Large intestine (tissue), 3 donors: Measurements from ENCODE around the gene ASPHD1. TPM values are rescaled to one million over a fixed set of nuclear protein-coding genes. Genes with fewer than 3 reads are reported as not detected.

Source experiments
- DNase-seq, 2 donors: peaks; one replicate each; pipeline versions ENCODE4 v3.0.0 to v3.0.0-alpha.2; 2013
- H3K27ac ChIP-seq: one replicate; pipeline ENCODE4 v1.5.1; 2013; ENCODE audit warnings: low read length
- H3K27me3 ChIP-seq: 2 replicates; pipeline ENCODE4 v1.6.1; 2013; ENCODE audit warnings: low read length; ENCODE audit not compliant: control insufficient read depth, insufficient read depth
- H3K36me3 ChIP-seq: 2 replicates; pipeline ENCODE4 v1.6.1; 2013; ENCODE audit warnings: low read length; ENCODE audit not compliant: control insufficient read depth, insufficient read depth
- H3K4me1 ChIP-seq: one replicate; pipeline ENCODE4 v1.6.1; 2013; ENCODE audit warnings: low read length; ENCODE audit not compliant: control insufficient read depth, insufficient read depth
- H3K4me3 ChIP-seq: one replicate; pipeline ENCODE4 v1.5.1; 2013; ENCODE audit warnings: low read length
- H3K9me3 ChIP-seq: one replicate; pipeline ENCODE4 v1.6.1; 2013; ENCODE audit warnings: mild to moderate bottlenecking, low read depth, low read length, moderate library complexity; ENCODE audit not compliant: control insufficient read depth
- WGBS: methylation state at CpG from one replicate; pipeline ENCODE4 v1.1.5; 2013; ENCODE audit warnings: low lambda C conversion rate; ENCODE audit not compliant: insufficient coverage; 5-methylcytosine and 5-hydroxymethylcytosine counted together
- polyA plus RNA-seq: library from polyadenylated mRNA; unstranded; fragments of 120-200 nt; gene quantifications from one replicate; pipeline ENCODE4 v1.2.1, GENCODE V29; 2013

Gene ASPHD1
- polyA plus RNA-seq, 1 donor, result 15.0 TPM

- Histone ChIP-seq H3K4me1 (peaks cover 50% of the 10 kb centered on the region), H3K4me3 (no peak overlapping the region), H3K27ac (no peak overlapping the region), H3K36me3 (no peaks in the 10 kb centered on the region), H3K27me3 (no peaks in the 10 kb centered on the region), H3K9me3 (no peaks in the 10 kb centered on the region)
- DNase-seq, result no peak
- WGBS, result no CpG with 5 or more reads among the region's 15 CpGs
Measured at GRCh38 chr16:29896841-29897240, 3.4 kb upstream of the ASPHD1 start.

GRCh38 chr16:29897333-29897732 lies 3.0 kb upstream of the ASPHD1 start:
- WGBS, result 61% methylated on average over 3 of the region's 4 CpGs
- Histone ChIP-seq H3K4me3 (no peak overlapping the region), H3K27ac (no peak overlapping the region), H3K36me3 (no peaks in the 10 kb centered on the region), H3K9me3 (no peaks in the 10 kb centered on the region), H3K27me3 (no peaks in the 10 kb centered on the region), H3K4me1 (peaks cover 49% of the 10 kb centered on the region)
- no peak for DNase-seq

GRCh38 chr16:29898135-29898803 lies 2.0 kb upstream of the ASPHD1 start:
- WGBS, result no CpG with 5 or more reads among the region's 9 CpGs
- peak in 1 of 2 donors; percentile 33 for DNase-seq
- Histone ChIP-seq H3K36me3 (no peaks in the 10 kb centered on the region), H3K9me3 (no peaks in the 10 kb centered on the region), H3K4me3 (peak overlapping the region; percentile 48), H3K27me3 (no peaks in the 10 kb centered on the region), H3K27ac (no peak overlapping the region), H3K4me1 (peaks cover 39% of the 10 kb centered on the region)

DNA sequence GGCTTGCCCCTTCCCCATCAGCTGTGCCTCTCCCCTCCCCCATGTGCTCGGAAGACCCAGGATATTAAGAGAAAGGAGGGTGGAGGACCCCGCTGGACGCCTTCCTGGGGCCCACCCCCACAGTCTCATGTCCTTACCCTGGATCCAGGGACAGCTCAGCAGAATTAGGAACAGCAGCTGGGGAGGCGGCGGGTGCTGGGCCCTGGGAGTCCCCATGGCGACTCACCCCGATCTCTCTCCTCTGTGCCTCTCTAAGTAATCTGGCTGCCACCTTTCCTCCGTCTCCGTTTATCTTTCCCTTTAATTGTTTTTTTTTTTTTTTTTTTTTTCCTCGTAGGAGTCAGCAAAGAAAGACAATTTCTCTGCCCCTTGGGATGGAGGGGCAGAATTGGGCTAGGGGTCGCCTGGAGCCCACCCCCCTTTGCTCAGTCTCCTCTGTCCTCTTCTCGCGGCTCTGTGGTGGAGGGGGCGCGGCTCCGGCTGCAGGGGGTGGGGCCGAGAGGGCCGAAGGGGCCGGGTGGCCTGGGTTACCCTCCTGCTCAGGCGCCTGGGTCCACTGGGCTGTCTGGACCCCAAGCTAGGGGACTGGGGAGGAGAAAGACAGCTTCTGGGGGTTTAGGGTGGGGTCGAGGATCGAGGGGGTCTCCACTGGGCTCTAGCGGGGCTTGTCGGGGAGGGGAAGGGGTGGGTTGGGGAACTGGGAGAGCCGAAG lies 1.3 kb upstream of the ASPHD1 start:
- H3K27me3 ChIP-seq, result no peaks in the 10 kb centered on the region
- 7% methylated on average over 2 of the region's 25 CpGs for WGBS
- H3K4me1 ChIP-seq, result peaks cover 34% of the 10 kb centered on the region
- H3K4me3 ChIP-seq, result peak overlapping the region; percentile 48
- no peaks in the 10 kb centered on the region for H3K36me3 ChIP-seq
- no peaks in the 10 kb centered on the region for H3K9me3 ChIP-seq
- peak overlapping the region; percentile 72 for H3K27ac ChIP-seq
- peak; percentile 11 to 44 for DNase-seq

GRCh38 chr16:29899516-29900101 lies 679 bp upstream of the ASPHD1 start, which contains the start of gene SEZ6L2:
TSS of gene SEZ6L2 (minus strand) at chr16:29899550. CDS start at chr16:29899019, 531 bp downstream.
- Histone ChIP-seq H3K36me3 (no peaks in the 10 kb centered on the region), H3K27ac (peak within 1 kb of the TSS; percentile 72), H3K27me3 (no peaks in the 10 kb centered on the region), H3K9me3 (no peaks in the 10 kb centered on the region), H3K4me1 (peaks cover 32% of the 10 kb centered on the region), H3K4me3 (peak within 1 kb of the TSS; percentile 48)
- DNase-seq, result peak; percentile 92 to 94
- WGBS, result no CpG with 5 or more reads among the region's 29 CpGs

DNA sequence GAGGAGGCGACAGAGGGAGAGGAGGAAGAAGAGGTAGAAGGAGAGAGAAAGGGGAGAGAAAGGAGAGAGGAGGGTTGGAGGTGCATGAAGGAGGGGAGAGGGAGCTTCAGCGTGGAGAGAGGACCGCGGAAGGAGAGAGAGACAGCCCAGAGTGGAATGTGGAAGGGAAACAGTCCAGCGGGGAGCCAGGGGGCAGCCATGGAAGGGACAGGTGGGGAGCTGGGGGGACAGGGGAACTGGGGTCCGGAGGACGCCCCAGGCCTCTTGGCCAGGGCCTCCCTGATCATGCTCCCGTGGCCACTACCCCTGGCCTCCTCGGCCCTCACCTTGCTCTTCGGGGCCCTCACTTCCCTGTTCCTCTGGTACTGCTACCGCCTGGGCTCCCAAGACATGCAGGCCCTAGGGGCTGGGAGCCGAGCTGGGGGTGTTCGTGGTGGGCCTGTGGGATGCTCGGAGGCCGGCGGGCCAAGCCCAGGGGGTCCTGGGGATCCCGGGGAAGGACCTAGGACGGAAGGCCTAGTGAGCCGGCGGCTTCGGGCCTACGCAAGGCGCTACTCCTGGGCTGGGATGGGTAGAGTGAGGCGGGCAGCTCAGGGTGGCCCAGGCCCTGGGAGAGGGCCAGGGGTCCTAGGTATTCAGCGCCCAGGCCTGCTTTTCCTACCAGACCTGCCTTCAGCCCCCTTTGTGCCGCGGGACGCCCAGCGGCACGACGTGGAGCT lies 759 bp downstream of the ASPHD1 start:
- no peaks in the 10 kb centered on the region for H3K9me3 ChIP-seq
- peak overlapping the region; percentile 72 for H3K27ac ChIP-seq
- H3K4me1 ChIP-seq, result peaks cover 31% of the 10 kb centered on the region
- peak overlapping the region; percentile 48 for H3K4me3 ChIP-seq
- peak in 1 of 2 donors; percentile 32 for DNase-seq
- H3K27me3 ChIP-seq, result no peaks in the 10 kb centered on the region
- no peaks in the 10 kb centered on the region for H3K36me3 ChIP-seq
- WGBS, result 29% methylated on average over 1 of the region's 31 CpGs

- H3K27ac ChIP-seq, result no peak overlapping the region
Measured at GRCh38 chr16:29901607-29901945, 1.3 kb downstream of the ASPHD1 start.

GRCh38 chr16:29903590-29903989 lies 3.3 kb downstream of the ASPHD1 start:
- Histone ChIP-seq H3K4me3 (no peak overlapping the region), H3K9me3 (no peaks in the 10 kb centered on the region), H3K4me1 (peaks cover 20% of the 10 kb centered on the region), H3K27me3 (no peaks in the 10 kb centered on the region), H3K36me3 (peaks cover 5% of the 10 kb centered on the region), H3K27ac (no peak overlapping the region)
- WGBS, result no CpG with 5 or more reads among the region's 4 CpGs
- no peak for DNase-seq

More at GRCh38 chr16:29901607-29901945, 1.3 kb downstream of the ASPHD1 start:
- peak overlapping the region; percentile 48 for H3K4me3 ChIP-seq
- no peak for DNase-seq
- H3K27me3 ChIP-seq, result no peaks in the 10 kb centered on the region
- no peaks in the 10 kb centered on the region for H3K9me3 ChIP-seq
- H3K36me3 ChIP-seq, result peaks cover 3% of the 10 kb centered on the region
- peaks cover 31% of the 10 kb centered on the region for H3K4me1 ChIP-seq
- WGBS, result no CpG with 5 or more reads among the region's 19 CpGs

- H3K9me3 ChIP-seq, result no peaks in the 10 kb centered on the region
- peaks cover 8% of the 10 kb centered on the region for H3K36me3 ChIP-seq
- no peaks in the 10 kb centered on the region for H3K27me3 ChIP-seq
- H3K4me3 ChIP-seq, result no peak overlapping the region
- no peak for DNase-seq
- no peak overlapping the region for H3K27ac ChIP-seq
- 100% methylated on average over 2 of the region's 7 CpGs for WGBS
- peaks cover 14% of the 10 kb centered on the region for H3K4me1 ChIP-seq
Measured at GRCh38 chr16:29904947-29905346, 4.7 kb downstream of the ASPHD1 start.

- H3K4me1 ChIP-seq, result peaks cover 14% of the 10 kb centered on the region
- no peak overlapping the region for H3K27ac ChIP-seq
- no CpG with 5 or more reads among the region's 13 CpGs for WGBS
Measured at GRCh38 chr16:29905668-29906067, 5.4 kb downstream of the ASPHD1 start.

More at GRCh38 chr16:29905668-29906067, 5.4 kb downstream of the ASPHD1 start:
- DNase-seq, result no peak
- H3K9me3 ChIP-seq, result no peaks in the 10 kb centered on the region
- H3K27me3 ChIP-seq, result no peaks in the 10 kb centered on the region
- peaks cover 8% of the 10 kb centered on the region for H3K36me3 ChIP-seq
- H3K4me3 ChIP-seq, result no peak overlapping the region
